GM12878 (cell line): ENCODE data around the gene IDH3G. TPM values are rescaled to one million over a fixed set of nuclear protein-coding genes. Genes with fewer than 3 reads are reported as not detected.
A peak's percentile ranks its signal among the peaks of the same experiment; 100 is the strongest.
"Not testable (repeated sequence)": the region's sequence is repeated elsewhere in the genome, so short reads cannot be mapped to it uniquely, and the experiment has no call there.

ENCODE experiments used
- ATAC-seq: fragments of 200-7000 bp; cut with Tn5 transposase; 3 replicates; pipeline ENCODE4 v1.9.1; 2020; ENCODE audit warnings: mild to moderate bottlenecking, moderate library complexity
- BruUV-seq: library from RNA; stranded (reverse); fragments of 400-500 nt; replicated peaks from 2 replicates; lab custom pipeline; 2021; lab: Mats Ljungman, UMichigan
- CTCF ChIA-PET: fragments of 300-600 bp; sonication (Branson Sonifier 250); formaldehyde crosslinking; extraction: SDS; loops from one replicate; lab custom pipeline; 2021; ENCODE audit warnings: inconsistent platforms; lab: Yijun Ruan, JAX
- POLR2A ChIA-PET: fragments of 350-600 bp; formaldehyde crosslinking; extraction: SDS; loops from one replicate; lab custom pipeline; 2021; ENCODE audit warnings: inconsistent platforms; lab: Charles Lee
- RAD21 ChIA-PET: fragments of 300-600 bp; sonication (Branson Sonifier 250); formaldehyde crosslinking; loops from one replicate; lab custom pipeline; 2023; ENCODE audit warnings: antibody characterized with exemption; ENCODE audit not compliant: unreplicated experiment; lab: Charles Lee
- SMC1A ChIA-PET: fragments of 300-600 bp; sonication (Branson Sonifier 250); formaldehyde crosslinking; loops from one replicate; lab custom pipeline; 2023; ENCODE audit not compliant: unreplicated experiment, uncharacterized antibody; lab: Charles Lee
- DNase-seq: peaks from one replicate; pipeline ENCODE4 v3.0.0-alpha.2; 2011; ENCODE audit warnings: low read depth, low spot score
- FAIRE-seq: peaks from 3 replicates; lab custom pipeline; 2011; peaks lifted over from hg19 to GRCh38; lab: Jason Lieb, UNC
- H2AFZ ChIP-seq: 2 replicates; pipeline ENCODE4 v1.6.0; 2011; ENCODE audit warnings: low read depth, low read length, control low read depth; ENCODE audit not compliant: control insufficient read depth
- H3K27ac ChIP-seq: 2 replicates; pipeline ENCODE4 v1.5.1; 2011; ENCODE audit warnings: control low read depth; ENCODE audit not compliant: control insufficient read depth, insufficient read depth
- H3K27me3 ChIP-seq, 2 experiments: replicated peaks in 1 of 2; 2 replicates each; pipeline versions ENCODE4 v1.6.0 to v1.6.1; 2011; ENCODE audit warnings: low read length in 1 of 2; ENCODE audit not compliant: control insufficient read depth in 2 of 2, insufficient read depth in 2 of 2
- H3K36me3 ChIP-seq, 2 experiments: 2 replicates each; pipeline ENCODE4 v1.5.1; 2011; ENCODE audit warnings: low read length in 1 of 2; ENCODE audit not compliant: control insufficient read depth in 2 of 2, insufficient read depth in 2 of 2
- H3K4me1 ChIP-seq: 2 replicates; pipeline ENCODE4 v1.6.1; 2011; ENCODE audit warnings: mild to moderate bottlenecking, low read length, moderate library complexity, mixed read lengths; ENCODE audit not compliant: control insufficient read depth, insufficient read depth
- H3K4me2 ChIP-seq: 2 replicates; pipeline ENCODE4 v1.6.0; 2011; ENCODE audit warnings: control low read depth; ENCODE audit not compliant: control insufficient read depth, insufficient read depth
- H3K4me3 ChIP-seq: fragments of 200-600 bp; sonication (generic); 2 replicates; pipeline ENCODE4 v1.5.1; 2016
- H3K79me2 ChIP-seq: 2 replicates; pipeline ENCODE4 v1.6.0; 2011; ENCODE audit warnings: low read length; ENCODE audit not compliant: control insufficient read depth, insufficient read depth
- H3K9ac ChIP-seq: 2 replicates; pipeline ENCODE4 v1.8.0; 2011; ENCODE audit warnings: low read length, control low read depth, mixed read lengths; ENCODE audit not compliant: control insufficient read depth, insufficient read depth
- H3K9me3 ChIP-seq: replicated peaks from 3 replicates; pipeline ENCODE4 v1.5.1; 2011; ENCODE audit warnings: mild to moderate bottlenecking, low read length; ENCODE audit not compliant: control insufficient read depth, insufficient read depth
- H4K20me1 ChIP-seq: 2 replicates; pipeline ENCODE4 v1.6.0; 2011; ENCODE audit not compliant: control insufficient read depth, insufficient read depth
- POLR2AphosphoS2 ChIP-seq: IDR thresholded peaks from 2 replicates; pipeline ENCODE4 v1.6.1; 2011; ENCODE audit warnings: low read depth, mild to moderate bottlenecking, low read length, improper control_type of control experiment, moderate library complexity
- STAT1 ChIP-seq: fragments of 450-650 bp; conservative IDR thresholded peaks from 2 replicates; pipeline ENCODE4 v1.6.1; 2014; ENCODE audit warnings: antibody characterized with exemption, mild to moderate bottlenecking
- YBX1 ChIP-seq: fragments of 450-650 bp; IDR thresholded peaks from 2 replicates; pipeline ENCODE4 v1.6.1; 2016; ENCODE audit warnings: antibody characterized with exemption
- ZNF622 ChIP-seq: fragments of 450-650 bp; IDR thresholded peaks from 2 replicates; pipeline ENCODE4 v1.6.1; 2017; ENCODE audit warnings: mild to moderate bottlenecking, inconsistent platforms
- WGBS: methylation state at CpG from one replicate; pipeline ENCODE4 v1.1.6; 2016; ENCODE audit warnings: low lambda C conversion rate; ENCODE audit not compliant: insufficient replicate concordance, insufficient coverage; ENCODE audit errors: missing lambda C conversion rate; 5-methylcytosine and 5-hydroxymethylcytosine counted together
- in situ Hi-C: fragments of 300-500 bp; cut with MboI; formaldehyde crosslinking; loops from 9 replicates; pipeline ENCODE4 v1.14.3; 2018; ENCODE audit warnings: mixed read lengths
- intact Hi-C: fragments of 100-400 bp; cut with micrococcal nuclease; formaldehyde crosslinking; loops from one replicate; pipeline ENCODE4 v1.14.2; 2022; ENCODE audit not compliant: unreplicated experiment
- polyA plus RNA-seq, 11 experiments: library from polyadenylated mRNA; depleted of rRNA in 4 of 11; unstranded in 6 of 11; stranded (reverse) in 5 of 11; fragments of >200 nt; fragmentation: Nextera tagmentation in 4 of 11; fragmentation: Illumina TruSeq in 1 of 11; extraction: Ambion mirVana in 4 of 11; extraction: Trizol in 1 of 11; gene quantifications; 1 replicate in 1 of 11; 2 replicates in 10 of 11; pipeline versions ENCODE4 v1.2.1 to v1.2.3, GENCODE V29; 2011 to 2016; ENCODE audit warnings: inconsistent platforms in 2 of 11, missing spikeins in 2 of 11, low read depth in 1 of 11
- total RNA-seq, 4 experiments: library from RNA; depleted of rRNA in 3 of 4; stranded (reverse); fragments of >200 nt in 3 of 4; fragmentation: Illumina TruSeq in 1 of 4; extraction: Trizol in 1 of 4; gene quantifications; 2 replicates each; pipeline versions ENCODE4 v1.2.1 to v1.2.3, GENCODE V29; 2013 to 2021

Gene IDH3G
- total and polyA plus RNA-seq, 10 of the 15 experiments (the other 5 are each of a cell fraction or from before 2014, with no cell fraction given): 26.3 to 102 (median 66.6) TPM

GRCh38 chrX:153750127-153750774, 43.9 kb downstream of the IDH3G start:
- H4K20me1 ChIP-seq: no peaks in the 10 kb centered on the region
- H3K4me2 ChIP-seq: no peak overlapping the region
- H3K27ac ChIP-seq: no peak overlapping the region
- no TSS peak for BruUV-seq
- 20% methylated on average over 12 of the region's 12 CpGs for WGBS
- H3K79me2 ChIP-seq: no peaks in the 10 kb centered on the region
- H2AFZ ChIP-seq: no peak overlapping the region
- no peak for FAIRE-seq
- H3K9ac ChIP-seq: no peak overlapping the region
- no peaks in the 10 kb centered on the region for H3K4me1 ChIP-seq
- SMC1A ChIA-PET: no interaction called here
- H3K27me3 ChIP-seq: no peaks in the 10 kb centered on the region
- H3K36me3 ChIP-seq: no peaks in the 10 kb centered on the region
- DNase-seq: no peak
- POLR2A ChIA-PET: no interaction called here
- H3K4me3 ChIP-seq: no peak overlapping the region
- RAD21 ChIA-PET: no interaction called here
- in situ Hi-C loops: no loop called here
- H3K9me3 ChIP-seq: no peaks in the 10 kb centered on the region
- peak; percentile 42 for ATAC-seq
- no peak for TF ChIP-seq YBX1
- no peak for TF ChIP-seq ZNF622
- no peak for TF ChIP-seq STAT1
- TF ChIP-seq POLR2AphosphoS2: no peak
- intact Hi-C loops: no loop called here
- CTCF ChIA-PET: no interaction called here

GRCh38 chrX:153749017-153749416, 45.2 kb downstream of the IDH3G start:
- H3K27me3 ChIP-seq, H2AFZ ChIP-seq, BruUV-seq, FAIRE-seq, H3K4me3 ChIP-seq, H3K79me2 ChIP-seq, intact Hi-C loops, in situ Hi-C loops, H3K4me1 ChIP-seq, H3K4me2 ChIP-seq, DNase-seq, H3K36me3 ChIP-seq, H3K9me3 ChIP-seq, H3K27ac ChIP-seq, H3K9ac ChIP-seq, ATAC-seq, POLR2A ChIA-PET, CTCF ChIA-PET, H4K20me1 ChIP-seq, RAD21 ChIA-PET: not testable (repeated sequence)
- 61% methylated on average over 7 of the region's 7 CpGs for WGBS
- SMC1A ChIA-PET: interaction anchor here (0.9 kb wide), 1 partner anchor 82 kb away, joined by 3 read pairs; no protein-coding TSS in a partner anchor

- H4K20me1 ChIP-seq, H2AFZ ChIP-seq, DNase-seq, in situ Hi-C loops, H3K36me3 ChIP-seq, intact Hi-C loops, BruUV-seq, H3K4me1 ChIP-seq, ATAC-seq, SMC1A ChIA-PET, H3K4me2 ChIP-seq, CTCF ChIA-PET, FAIRE-seq, H3K9ac ChIP-seq, RAD21 ChIA-PET, H3K4me3 ChIP-seq, H3K27me3 ChIP-seq, H3K27ac ChIP-seq, H3K79me2 ChIP-seq, H3K9me3 ChIP-seq: not testable (repeated sequence)
- WGBS: 42% methylated on average over 6 of the region's 6 CpGs
- POLR2A ChIA-PET: interaction anchor here (0.6 to 0.7 kb wide), 2 partner anchors 8 to 215 kb away, joined by 4 to 5 read pairs; no protein-coding TSS in a partner anchor
These were observed 47.2 kb downstream of the IDH3G start for GRCh38 chrX:153746991-153747390.
